GM19463 (cell line): ENCODE measurements around the gene TMEM270.

Experiments used
- ATAC-seq: cut with Tn5 transposase; IDR thresholded peaks from one replicate; pipeline ENCODE4 v1.9.1; 2021; ENCODE audit warnings: mild to moderate bottlenecking, moderate library complexity; ENCODE audit not compliant: unreplicated experiment

Gene TMEM270

DNA sequence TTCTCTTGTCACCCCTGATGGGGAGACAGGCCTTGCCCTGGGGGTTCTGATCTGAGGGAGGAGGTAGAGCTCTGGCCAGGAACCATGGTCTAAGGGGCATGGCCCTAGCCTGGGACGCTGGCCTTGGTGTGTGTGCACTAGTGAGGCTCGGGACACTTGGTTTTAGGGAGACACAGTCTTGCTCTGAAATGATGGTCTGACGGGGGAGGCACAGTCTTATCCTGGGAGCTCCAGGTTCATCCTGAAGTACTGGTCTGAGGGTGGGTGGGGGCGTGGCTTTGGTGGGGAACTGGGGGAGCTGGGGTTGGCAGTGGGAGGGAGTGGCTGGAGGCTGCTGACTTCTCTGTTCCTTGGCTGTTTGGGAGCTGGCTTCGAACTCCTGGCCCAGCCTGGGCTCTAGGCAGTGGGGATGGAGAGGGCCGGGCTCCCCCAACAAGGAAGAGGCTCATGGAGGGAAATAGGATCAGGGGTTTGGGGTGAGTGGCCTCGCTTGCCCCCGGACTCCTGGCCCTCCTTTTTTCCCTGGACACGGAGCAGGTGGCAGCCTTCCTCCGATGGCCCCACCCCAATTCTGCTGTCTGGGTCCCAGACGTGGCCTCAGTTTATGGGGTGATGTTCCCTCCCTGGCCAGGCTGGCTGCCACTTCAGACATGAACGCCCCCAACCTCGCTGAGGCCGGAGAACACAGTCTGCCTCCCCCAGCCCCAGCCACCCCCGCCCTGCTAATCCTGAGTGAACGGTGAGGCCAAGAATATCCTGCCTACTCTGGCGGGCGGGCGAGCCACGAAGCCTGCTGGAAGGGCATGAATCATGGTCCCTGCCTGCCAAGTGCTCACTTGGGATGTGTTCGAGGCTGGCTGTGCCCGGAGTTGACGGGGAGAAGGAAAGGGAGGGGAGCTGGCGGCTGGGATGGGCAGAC lies 43.5 kb downstream of the TMEM270 start:
- no peak for ATAC-seq

- no peak for ATAC-seq
These were observed 44.4 kb downstream of the TMEM270 start for GRCh38 chr7:73905360-73905759.

DNA sequence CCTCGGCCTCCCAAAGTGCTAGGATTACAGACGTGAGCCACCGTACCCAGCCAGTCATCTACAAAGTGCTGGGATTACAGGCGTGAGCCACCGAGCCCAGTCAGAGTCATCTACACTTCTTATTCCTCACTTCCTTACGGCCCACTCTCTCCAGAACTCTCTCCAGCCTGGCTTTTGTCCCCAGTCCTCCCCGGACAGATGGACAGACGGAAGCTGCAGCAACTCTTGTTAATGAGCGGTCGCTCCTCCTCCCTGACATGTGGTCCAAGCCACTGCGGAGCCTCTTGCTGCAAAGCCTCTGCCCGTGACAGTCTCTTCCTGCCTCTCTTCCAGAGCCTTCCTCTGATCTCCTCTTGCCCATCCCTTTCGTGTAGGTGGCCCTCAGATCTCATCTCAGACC lies 45.9 kb downstream of the TMEM270 start:
- no peak for ATAC-seq

- no peak for ATAC-seq
These were observed 46.7 kb downstream of the TMEM270 start for GRCh38 chr7:73907554-73908122.

DNA sequence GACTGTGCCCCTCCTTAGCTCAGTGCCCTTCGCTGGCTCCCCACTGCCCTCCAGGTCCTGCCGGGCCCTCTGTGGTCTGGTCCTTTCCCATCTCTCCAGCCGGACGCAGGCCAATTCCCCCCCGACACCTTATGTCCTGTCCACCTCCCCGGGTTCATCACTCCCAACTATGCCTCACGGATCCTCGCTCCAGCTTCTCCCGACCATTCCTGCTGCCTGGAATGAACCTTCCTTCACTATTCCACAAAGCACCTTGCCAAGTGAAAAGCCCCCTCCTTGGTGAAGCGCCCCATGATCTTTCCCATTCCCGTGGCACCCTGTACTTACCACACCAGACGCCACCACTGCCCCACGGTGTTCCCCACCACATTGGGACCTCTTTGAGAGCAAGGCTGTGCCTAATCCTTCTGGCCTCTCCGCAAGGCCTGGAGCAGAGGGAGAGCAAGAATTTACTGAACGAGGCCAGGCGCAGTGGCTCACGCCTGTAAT lies 47.2 kb downstream of the TMEM270 start:
- no peak for ATAC-seq

- ATAC-seq, result no peak
These were observed 48.3 kb downstream of the TMEM270 start for GRCh38 chr7:73909051-73909941.

DNA sequence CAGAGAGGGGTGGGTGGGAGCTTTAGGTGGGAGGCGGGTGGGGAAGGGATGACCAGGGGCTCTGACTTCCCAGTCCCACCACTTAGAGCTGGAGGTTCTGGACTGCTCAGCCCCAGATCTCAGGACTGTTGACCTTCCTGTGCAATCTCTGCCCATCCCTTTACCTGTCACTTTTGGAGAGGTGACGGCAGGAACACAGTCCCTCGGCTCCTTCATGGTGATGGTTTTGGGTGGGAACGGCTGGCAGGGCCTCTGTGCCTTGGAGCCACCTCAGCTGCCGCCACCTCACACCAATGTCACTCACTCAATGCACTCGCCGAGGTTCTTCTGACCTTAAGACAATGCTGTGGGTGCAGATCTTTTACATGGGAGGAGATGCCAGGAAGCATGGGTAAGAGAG lies 49.0 kb downstream of the TMEM270 start:
- no peak for ATAC-seq

GRCh38 chr7:73912223-73912622 lies 51.3 kb downstream of the TMEM270 start:
- ATAC-seq, result no peak
